Measurements from ENCODE around the gene CDK6.

The CDK6 gene

GRCh38 chr7:92833766-92834506 lies 2.4 kb downstream of the CDK6 start:
- FAIRE-seq (no peak), DNase-seq (ENCODE audit: insufficient read length, low spot score) (peak; percentile 21)
- peak; percentile 29 for TF ChIP-seq CTCF (IDR thresholded peaks at IDR 0.05; ENCODE audit: insufficient read depth, missing control alignments)

- DNase-seq (ENCODE audit: insufficient read length, low spot score) (peak; percentile 25), FAIRE-seq (no peak)
- TF ChIP-seq CTCF (IDR thresholded peaks at IDR 0.05; ENCODE audit: insufficient read depth, missing control alignments): peak; percentile 60
Measured at GRCh38 chr7:92833024-92833765, 3.2 kb downstream of the CDK6 start.

- no peak for TF ChIP-seq CTCF (IDR thresholded peaks at IDR 0.05; ENCODE audit: insufficient read depth, missing control alignments)
- no peak for DNase-seq (ENCODE audit: insufficient read length, low spot score)
- FAIRE-seq: no peak
Measured at GRCh38 chr7:92832534-92833023, 3.8 kb downstream of the CDK6 start.

- no peak for FAIRE-seq
- TF ChIP-seq CTCF (IDR thresholded peaks at IDR 0.05; ENCODE audit: insufficient read depth, missing control alignments): no peak
- no peak for DNase-seq (ENCODE audit: insufficient read length, low spot score)
Measured at GRCh38 chr7:92831716-92832533, 4.4 kb downstream of the CDK6 start.

- FAIRE-seq: no peak
- no peak for TF ChIP-seq CTCF (IDR thresholded peaks at IDR 0.05; ENCODE audit: insufficient read depth, missing control alignments)
- no peak for DNase-seq (ENCODE audit: insufficient read length, low spot score)
Measured at GRCh38 chr7:92830532-92831110, 5.8 kb downstream of the CDK6 start.

GRCh38 chr7:92830027-92830426 lies 6.3 kb downstream of the CDK6 start:
- DNase-seq (ENCODE audit: insufficient read length, low spot score): no peak
- TF ChIP-seq CTCF (IDR thresholded peaks at IDR 0.05; ENCODE audit: insufficient read depth, missing control alignments): no peak
- FAIRE-seq: no peak

Data from D721Med (cell line).